ENCODE data around the gene CRYGB.
"Not testable (repeated sequence)": the region's sequence is repeated elsewhere in the genome, so short reads cannot be mapped to it uniquely, and the experiment has no call there.

CRYGB gene

DNA sequence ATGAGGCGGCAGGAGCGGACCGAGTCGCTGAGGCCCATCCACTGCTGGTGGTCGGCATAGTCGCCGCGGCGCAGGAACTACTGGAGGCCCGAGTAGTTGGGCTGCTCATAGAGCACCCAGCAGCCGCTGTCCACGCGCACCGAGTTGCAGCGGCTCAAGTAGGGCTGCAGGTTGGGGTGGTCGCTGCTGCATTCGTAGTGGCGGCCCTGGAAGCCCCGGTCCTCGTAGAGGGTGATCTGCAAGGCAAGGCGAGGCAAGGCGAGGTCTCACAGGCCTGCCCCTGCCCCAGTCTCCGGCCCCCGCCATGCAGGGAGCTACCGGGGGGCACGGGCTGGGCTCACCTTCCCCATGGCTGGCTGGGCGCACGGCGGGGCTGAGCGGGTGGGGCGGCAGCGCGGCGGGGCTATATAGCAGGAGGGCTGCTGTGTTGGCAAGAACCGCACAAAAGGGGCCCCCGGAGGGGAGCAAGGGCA lies 33.6 kb downstream of the CRYGB start:
- DNase-seq = not testable (repeated sequence)

DNA sequence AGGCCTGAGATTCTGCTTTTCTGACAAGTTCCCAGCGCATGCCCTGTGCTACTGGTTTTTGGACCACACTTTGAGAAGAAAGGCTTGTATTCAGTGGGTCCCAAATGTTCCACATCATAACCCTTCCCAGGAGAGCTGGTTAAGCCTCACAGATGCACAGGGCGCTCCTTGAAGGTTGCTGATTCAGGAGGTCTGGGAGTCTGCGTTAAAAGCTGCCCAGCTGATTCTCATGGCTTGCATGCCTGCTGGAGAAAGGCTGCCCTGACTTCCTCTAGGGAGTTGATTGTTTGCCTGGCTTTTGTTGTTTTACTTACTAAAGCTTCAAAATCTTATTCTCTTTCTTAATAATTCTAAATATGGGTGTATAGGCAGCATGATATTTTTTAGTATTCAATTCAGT lies 42.3 kb downstream of the CRYGB start:
- DNase-seq = no peak

DNA sequence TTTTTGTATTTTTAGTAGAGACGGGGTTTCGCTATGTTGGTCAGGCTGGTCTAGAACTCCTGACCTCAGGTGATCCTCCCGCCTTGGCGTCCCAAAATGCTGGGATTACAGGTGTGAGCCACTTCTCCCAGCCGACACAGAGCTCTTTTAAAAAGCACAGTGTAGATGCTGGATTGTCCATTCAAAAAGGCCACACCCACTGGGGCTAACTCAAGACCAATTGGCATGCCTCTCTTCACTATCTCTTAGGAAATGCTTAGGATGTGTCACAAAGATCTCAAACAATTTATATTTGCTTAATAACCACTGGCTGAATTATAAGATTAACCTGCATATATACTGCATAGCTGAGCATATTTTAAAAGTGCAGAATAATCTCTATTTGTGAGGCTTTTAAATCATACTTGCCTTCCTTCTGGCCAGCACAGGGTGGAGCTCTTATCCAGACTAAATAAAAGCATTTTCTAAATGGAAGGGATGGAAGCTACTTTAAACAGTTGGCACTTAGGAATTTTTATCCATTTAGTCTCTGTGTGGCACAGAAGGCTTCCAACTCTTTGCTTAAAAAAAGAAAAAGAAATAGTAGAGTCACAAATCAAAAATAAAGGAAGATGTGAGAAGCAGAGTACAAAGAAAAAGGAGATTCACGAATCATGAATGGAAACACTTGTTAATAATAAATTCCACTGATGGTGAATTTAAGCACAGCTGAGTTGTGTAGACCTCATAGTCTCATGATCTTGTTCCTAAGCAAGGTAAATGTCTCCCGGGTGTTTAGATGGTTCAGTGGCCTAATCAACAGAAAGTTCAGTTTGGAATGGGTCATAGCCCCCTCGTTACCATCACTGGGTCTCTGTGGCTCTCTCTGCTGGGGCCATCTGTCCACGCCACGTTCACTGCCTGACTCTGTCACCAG lies 44.0 kb downstream of the CRYGB start:
- no peak for DNase-seq

DNA sequence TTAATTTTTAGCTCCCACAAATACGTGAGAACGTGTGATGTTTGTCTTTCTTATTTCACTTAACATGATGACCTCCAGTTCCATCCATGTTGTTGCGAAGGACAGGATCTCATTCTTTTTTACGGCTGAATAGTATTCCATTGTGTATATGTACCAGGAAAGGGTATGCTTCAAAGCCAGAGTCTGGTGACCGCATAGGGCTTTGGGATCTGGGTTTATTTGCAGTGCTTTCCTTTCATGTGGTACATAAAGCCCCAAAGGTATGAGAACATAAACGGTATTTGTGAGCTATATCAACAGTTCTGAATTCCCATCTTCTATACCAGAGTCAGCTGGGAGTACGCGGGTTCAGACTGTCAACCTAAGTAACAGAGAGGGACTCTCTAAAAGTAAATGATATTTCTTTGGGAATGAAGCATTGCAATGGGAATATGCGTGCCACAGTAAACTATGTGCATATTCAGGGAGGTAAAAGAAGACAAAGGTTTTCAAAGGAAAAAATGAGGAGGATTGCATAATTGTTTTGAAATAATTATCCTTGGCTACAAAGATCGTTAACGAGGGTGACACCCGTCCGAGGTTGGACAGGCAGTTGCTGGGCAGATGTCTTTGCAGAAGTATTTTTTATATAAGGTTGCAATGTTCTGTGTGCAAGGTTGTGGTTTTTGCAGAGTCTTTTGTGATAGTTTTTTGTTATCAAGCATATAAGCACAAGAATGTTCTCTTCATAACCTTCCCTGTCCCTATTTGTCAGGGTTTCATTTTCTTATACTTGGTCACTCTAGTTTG lies 46.1 kb downstream of the CRYGB start:
- no peak for DNase-seq

DNA sequence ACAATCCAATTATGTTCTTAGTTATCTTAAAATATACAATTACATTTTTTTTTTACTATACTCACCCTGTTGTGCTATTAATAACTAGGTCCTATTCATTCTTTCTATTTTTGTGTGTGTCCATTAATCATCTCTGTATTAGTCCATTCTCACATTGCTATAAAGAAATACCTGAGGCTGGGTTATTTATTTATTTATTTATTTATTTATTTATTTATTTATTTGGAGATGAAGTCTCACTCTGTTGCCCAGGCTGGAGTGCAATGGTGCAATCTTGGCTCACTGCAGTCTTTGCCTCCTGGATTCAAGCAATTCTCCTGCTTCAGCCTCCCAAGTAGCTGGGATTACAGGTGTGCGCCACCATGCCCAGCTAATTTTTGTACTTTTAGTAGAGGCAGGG lies 47.3 kb downstream of the CRYGB start:
- not testable (repeated sequence) for DNase-seq

DNA sequence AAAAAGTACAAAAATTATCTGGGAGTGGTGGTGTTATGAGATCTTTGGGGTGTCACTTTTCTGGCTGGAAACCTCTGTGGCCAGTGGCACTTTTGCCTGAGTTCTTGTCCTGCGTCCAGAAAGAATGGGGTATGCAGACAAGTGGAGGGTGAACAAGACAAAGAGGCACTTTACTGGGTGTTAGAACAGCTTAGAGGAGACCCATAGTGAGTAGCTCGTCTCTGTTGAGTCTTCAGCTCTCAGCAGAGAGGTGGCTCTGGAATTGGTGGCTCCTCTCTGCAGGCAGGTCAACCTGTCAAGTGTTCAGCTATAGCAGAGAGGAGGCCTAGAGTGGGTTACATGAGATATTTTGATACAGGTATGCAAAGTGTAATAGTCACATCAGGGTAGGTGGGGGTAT lies 47.7 kb downstream of the CRYGB start:
- no peak for DNase-seq

DNA sequence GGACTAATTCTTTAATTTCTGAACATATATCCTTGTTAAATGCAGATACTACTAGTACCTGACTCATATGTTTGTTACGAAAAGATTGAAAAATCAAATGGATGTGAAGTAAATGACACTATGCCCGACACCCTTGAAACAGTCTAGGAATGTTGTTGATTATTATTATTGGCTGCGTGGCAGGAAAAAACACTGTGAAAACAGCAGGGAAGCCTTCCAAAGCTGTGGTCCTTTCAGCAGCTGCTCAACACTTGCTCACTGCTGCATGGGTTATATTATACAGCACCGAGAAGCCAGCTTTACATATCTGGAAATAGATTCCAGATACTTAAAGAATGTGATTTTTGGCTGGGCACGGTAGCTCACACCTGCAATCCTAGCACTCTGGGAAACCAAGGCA lies 48.2 kb downstream of the CRYGB start:
- DNase-seq = no peak

DNA sequence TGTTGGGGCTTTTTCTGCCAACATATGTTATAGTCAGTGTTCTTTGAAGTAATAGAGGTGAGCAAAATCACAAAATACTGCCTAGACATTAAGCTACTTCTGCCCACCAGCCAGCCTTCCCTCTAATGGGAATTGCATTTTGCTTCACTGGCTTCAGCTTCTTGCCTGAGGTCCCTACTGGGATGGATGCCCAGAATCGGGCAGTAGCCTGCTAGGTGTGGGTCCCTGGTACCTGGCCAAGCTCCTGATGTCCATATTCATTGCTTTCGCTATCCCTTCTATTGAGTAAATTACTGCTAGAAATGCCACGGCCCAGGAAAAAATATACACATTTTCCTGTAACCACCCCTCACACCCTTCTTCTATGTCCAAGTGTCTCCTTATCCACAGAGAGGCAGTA lies 48.6 kb downstream of the CRYGB start:
- no peak for DNase-seq

DNA sequence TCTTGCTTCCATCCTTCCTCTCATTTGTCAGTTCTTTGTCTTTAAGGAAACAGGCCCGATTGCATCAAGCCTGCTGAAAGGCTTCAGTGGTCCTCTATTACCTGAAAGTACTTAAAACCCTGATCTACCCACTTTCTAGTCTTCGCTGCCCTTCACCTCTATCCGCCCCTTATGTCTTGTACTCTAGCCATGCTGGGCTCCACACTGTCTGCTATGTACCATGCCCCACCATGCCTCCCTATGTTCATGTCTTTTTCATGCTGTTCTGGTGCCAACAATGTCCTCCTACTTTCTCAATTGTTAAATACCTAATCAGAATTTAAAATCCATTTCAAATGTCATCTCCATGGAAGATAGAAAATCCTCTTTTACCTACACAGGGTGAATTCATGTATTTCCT lies 49.9 kb downstream of the CRYGB start:
- no peak for DNase-seq

DNA sequence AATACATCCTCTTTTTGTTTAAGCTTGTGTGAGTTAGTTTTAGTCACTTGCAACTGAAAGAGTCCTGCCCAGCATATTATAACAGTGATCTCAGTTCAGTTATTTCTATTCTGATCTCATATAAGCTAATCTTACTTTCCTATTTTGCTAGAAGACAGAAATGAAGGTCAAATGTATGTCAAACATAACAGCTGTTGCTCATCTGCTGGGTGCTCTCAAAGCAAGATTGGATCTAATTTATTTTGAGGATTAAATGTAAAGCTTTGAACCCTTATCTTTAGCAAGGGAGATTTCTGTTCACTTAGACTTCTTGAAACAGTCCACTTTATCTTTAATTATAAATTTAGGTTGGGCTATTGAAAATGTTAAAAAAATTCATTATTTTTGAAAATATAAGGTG lies 52.8 kb downstream of the CRYGB start:
- DNase-seq = no peak

Data from NCI-H2107 (cell line).